GM18505 (cell line): Measurements from ENCODE around the gene C14orf180.

Experiments
- ATAC-seq: cut with Tn5 transposase; IDR thresholded peaks from one replicate; pipeline ENCODE4 v1.9.1; 2021; ENCODE audit not compliant: unreplicated experiment
- POLR2A ChIP-seq: IDR thresholded peaks from 4 replicates; pipeline ENCODE4 v1.6.1; 2011; ENCODE audit warnings: borderline replicate concordance; ENCODE audit not compliant: insufficient read depth, insufficient read length; ENCODE audit errors: extremely low read depth

C14orf180 gene

GRCh38 chr14:104583424-104584306, 4.1 kb downstream of the C14orf180 start:
- TF ChIP-seq POLR2A: no peak
- ATAC-seq: no peak

DNA sequence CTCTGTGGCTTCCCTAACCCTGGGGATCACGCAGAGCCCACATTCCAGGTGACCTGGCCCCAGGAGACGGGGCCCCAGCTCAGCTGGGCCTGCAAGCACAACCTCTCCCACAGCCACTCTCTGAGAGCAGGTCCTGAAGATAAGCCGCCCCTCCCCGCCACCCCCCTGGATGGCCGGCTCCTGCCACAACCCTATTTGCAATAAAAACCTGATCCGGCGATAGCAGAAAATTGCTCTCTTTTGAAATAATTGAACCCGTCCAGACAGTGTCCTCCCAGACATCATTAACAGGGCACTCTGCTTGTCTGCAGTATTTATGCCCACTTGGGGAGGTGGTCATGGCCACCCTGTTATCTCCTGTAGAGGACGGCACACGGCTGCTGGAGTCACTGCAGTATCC, 5.0 kb downstream of the C14orf180 start:
- TF ChIP-seq POLR2A: no peak
- ATAC-seq: no peak

- ATAC-seq: no peak
- TF ChIP-seq POLR2A: no peak
These were observed 6.6 kb downstream of the C14orf180 start for GRCh38 chr14:104585966-104586697.

GRCh38 chr14:104586832-104587620, 7.5 kb downstream of the C14orf180 start:
- TF ChIP-seq POLR2A: no peak
- ATAC-seq: no peak

DNA sequence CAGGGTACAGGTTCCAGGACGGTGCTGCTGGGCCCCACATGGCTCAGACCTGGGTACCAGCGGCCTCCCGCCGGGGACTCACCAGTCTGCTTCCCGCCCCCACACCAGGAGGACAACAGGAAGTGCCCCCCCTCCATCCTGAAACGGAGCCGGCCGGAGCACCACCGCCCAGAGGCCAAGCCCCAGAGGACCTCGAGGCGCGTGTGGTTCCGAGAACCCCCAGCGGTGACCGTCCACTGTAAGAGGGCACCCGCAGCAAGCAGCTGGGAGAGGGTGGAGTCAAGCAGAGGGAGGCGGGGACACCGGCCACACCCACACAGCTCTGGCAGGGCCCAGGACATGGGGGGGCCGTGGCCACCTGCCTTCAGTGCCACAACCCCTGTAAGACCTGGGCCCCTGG, 8.1 kb downstream of the C14orf180 start:
- no peak for ATAC-seq
- TF ChIP-seq POLR2A: no peak

DNA sequence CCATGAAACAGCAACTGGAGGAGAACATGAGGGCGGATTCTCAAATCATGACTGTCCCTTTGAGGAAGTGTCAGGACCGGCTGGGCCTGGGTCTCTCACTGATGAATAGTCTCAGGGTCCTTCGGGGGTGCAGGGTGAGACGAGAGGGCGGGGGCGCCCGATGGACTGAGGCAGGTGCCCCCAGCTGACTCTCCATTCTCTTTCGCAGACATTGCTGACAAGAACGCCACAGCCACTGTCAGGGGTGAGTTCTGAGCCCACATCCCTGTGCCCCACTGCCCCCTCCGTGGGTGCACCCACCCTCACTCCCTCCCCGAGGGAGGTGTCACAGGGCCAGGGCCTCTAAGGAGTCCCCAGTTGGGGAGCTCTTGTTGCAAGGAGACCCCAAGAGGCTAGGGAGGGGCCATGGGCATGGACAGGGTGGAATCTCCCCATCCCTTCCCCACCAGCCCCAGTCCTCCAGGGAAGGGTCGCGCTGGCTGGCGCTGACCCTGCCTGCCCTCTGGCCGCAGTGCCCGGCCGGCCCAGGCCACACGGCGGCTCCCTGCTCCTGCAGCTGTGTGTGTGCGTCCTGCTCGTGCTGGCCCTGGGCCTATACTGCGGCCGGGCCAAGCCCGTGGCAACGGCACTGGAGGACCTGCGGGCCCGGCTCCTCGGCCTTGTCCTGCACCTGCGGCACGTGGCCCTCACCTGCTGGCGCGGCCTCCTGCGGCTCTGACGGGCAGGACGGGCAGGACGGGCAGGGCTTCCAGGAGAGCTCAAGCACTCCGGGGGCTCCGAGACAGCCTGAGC, 8.7 kb downstream of the C14orf180 start:
- TF ChIP-seq POLR2A: no peak
- no peak for ATAC-seq

DNA sequence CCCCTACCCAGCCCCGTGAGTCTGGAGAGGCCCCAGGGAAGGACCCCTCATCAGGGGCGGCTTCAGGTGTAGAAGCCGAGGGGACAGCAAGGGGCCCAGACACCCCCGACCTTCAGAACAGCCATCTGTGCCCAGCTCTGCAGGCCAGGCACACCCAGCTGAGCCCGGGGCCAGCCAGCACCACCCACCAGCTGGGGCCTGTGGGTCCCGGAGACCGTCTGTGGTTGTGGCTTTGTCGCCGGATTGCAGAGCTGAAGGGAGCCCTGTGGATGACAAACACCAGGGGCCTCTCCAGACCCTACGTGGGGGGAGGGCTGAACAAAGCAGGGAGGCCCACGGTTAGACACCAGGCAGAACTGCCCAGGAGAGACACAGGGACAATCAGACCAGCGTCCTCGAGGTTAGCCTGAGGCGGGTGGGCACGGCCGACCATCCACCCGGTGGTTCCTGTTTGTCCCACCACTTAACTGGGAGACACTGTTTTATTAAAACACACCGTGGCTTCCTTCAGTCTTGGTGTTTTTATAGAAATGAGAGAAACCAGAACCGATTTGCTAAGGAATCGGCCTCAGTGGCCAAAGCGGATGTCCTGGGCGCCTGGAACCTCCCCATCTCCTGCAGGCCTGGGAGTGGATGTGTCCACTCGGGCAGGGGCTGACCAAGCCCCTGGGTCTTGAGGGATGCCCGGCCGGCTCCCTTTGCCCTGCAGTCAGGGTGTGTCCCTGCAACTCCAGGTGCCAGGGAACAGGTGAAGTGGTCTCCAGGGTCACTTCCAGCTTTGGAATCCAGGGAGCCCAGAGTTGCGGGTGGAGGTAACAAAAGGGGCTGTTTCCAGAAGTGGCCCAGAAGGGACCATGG, 10.0 kb downstream of the C14orf180 start:
- no peak for TF ChIP-seq POLR2A
- no peak for ATAC-seq

- TF ChIP-seq POLR2A: no peak
- no peak for ATAC-seq
These were observed 10.8 kb downstream of the C14orf180 start for GRCh38 chr14:104590240-104590965.

GRCh38 chr14:104591031-104591430, 11.5 kb downstream of the C14orf180 start:
- no peak for TF ChIP-seq POLR2A
- ATAC-seq: no peak

DNA sequence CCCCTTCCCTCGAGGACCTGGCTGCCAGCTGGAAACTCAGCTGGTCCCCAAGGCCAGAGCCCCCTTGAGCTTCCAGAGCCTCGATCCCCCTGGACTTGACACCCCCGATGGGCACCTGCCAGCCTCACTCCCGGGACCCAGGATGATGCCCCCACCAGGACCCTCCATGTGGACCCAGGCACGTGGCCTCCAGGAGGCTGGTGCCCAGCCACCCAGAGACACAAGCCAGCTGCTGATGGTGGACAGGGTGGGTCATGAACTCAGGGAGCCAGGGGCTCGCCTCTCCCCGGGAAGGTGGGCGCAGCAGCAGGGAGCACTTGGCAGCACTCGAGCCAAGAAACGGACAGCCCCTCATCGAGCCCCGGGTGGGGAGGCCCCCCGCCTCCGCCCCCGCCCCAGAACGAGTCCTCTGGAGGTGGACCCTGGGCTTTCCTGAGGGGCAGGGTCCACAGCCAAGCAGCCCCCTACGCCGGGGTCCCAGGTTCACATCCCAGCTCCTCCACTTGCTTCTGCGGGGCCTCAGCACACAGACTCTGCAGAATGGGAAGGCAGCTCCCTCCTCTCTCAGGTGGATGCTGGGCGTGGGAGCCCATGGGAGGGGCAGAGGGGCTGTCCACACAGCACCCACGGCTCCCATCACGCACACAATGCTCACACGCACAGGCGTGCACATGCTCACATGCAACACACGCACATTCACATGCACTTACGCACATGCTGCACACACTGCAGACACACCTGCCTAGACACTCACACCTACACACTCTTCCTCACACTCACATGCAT, 12.1 kb downstream of the C14orf180 start:
- TF ChIP-seq POLR2A: no peak
- no peak for ATAC-seq

DNA sequence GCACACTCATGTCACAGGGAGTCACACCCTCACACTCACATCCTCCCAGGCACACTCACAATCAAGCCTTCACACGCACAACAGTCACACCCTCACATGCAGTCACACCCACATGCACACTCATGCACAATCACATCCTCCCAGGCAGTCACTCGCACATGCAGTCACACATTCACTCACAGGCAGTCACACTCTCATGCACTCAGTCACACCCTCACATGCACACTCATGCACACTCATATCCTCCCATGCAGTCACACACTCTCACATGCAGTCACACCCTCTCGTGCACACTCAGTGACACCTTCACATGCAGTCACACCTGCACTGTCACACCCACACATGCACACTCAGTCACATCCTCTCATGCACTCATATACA, 12.7 kb downstream of the C14orf180 start:
- no peak for ATAC-seq
- no peak for TF ChIP-seq POLR2A

DNA sequence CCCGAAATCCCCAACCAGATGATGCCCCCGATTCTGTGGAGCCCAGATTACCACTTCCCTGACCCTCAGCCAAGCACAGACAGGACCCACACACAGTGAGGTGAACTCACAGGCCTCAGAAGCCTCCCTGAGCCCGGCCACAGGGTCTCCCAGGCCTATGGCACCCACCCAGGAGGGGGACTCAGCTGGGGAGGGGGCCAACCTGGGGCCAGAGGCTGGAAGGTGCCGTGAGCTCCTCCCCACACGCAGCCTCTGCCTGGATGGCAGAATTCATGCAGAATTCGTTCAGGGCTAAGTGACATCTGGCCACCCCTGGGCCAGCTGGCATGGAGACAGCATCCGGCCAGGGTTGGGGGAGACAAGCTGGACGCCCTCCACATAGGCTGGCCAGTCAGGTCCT, 13.2 kb downstream of the C14orf180 start:
- no peak for ATAC-seq

More for the DNA sequence above, 13.2 kb downstream of the C14orf180 start:
- no peak for TF ChIP-seq POLR2A
